Transverse colon (tissue), 4 donors: ENCODE results near the gene GREM2. TPM values are rescaled to one million over a fixed set of nuclear protein-coding genes. Genes with fewer than 3 reads are reported as not detected.

Experiments
- DNase-seq: peaks from one replicate; pipeline ENCODE4 v3.0.0-alpha.2; 2019
- H3K27ac ChIP-seq, 4 donors: fragments of 200-600 bp; sonication (generic); 2 replicates each; pipeline ENCODE4 v1.5.1; 2016 to 2018; ENCODE audit warnings: inconsistent platforms in 4 of 4
- H3K27me3 ChIP-seq: fragments of 200-600 bp; sonication (generic); 2 replicates; pipeline ENCODE4 v1.5.1; 2017; ENCODE audit warnings: inconsistent platforms
- H3K36me3 ChIP-seq, 4 donors: fragments of 200-600 bp; sonication (generic); 2 replicates each; pipeline ENCODE4 v1.5.1; 2017 to 2019; ENCODE audit warnings: inconsistent platforms in 4 of 4
- H3K4me1 ChIP-seq, 4 donors: fragments of 200-600 bp; sonication (generic); 2 replicates each; pipeline ENCODE4 v1.5.1; 2017 to 2020; ENCODE audit warnings: inconsistent platforms in 4 of 4
- H3K4me3 ChIP-seq, 4 donors: fragments of 200-600 bp; sonication (generic); 1 replicate in 1 of 4; 2 replicates in 3 of 4; pipeline versions ENCODE4 v1.5.1 to v1.6.1; 2017 to 2019; ENCODE audit warnings: inconsistent platforms in 4 of 4
- H3K9me3 ChIP-seq, 2 donors: fragments of 200-600 bp; sonication (generic); 2 replicates each; pipeline ENCODE4 v1.5.1; 2017 to 2019; ENCODE audit warnings: inconsistent platforms in 2 of 2
- CTCF ChIP-seq, 5 experiments: fragments of 200-600 bp in 3 of 5; fragments of 450-650 bp in 2 of 5; sonication (generic) in 3 of 5; IDR thresholded peaks; 1 replicate in 2 of 5; 2 replicates in 3 of 5; pipeline ENCODE4 v1.5.1; 2016 to 2017; ENCODE audit warnings: antibody characterized with exemption in 5 of 5, inconsistent platforms in 3 of 5, mild to moderate bottlenecking in 2 of 5, moderate library complexity in 1 of 5
- EP300 ChIP-seq: sonication (generic); formaldehyde crosslinking; IDR thresholded peaks from one replicate; pipeline ENCODE4 v1.6.1; 2017; ENCODE audit warnings: antibody characterized with exemption, low read depth
- POLR2A ChIP-seq: fragments of 450-650 bp; IDR thresholded peaks from one replicate; pipeline ENCODE4 v1.6.1; 2016; ENCODE audit warnings: antibody characterized with exemption, mild to moderate bottlenecking, moderate library complexity
- POLR2AphosphoS5 ChIP-seq, 3 donors: sonication (generic); formaldehyde crosslinking; IDR thresholded peaks; one replicate each; pipeline ENCODE4 v1.6.1; 2016; ENCODE audit warnings: antibody characterized with exemption in 3 of 3
- WGBS, 2 donors: methylation state at CpG; one replicate each; pipeline ENCODE4 v1.1.5; 2018; ENCODE audit warnings: low coverage in 1 of 2; 5-methylcytosine and 5-hydroxymethylcytosine counted together
- in situ Hi-C, 4 donors: fragments of 200-750 bp; cut with MboI; loops; one replicate each; pipeline versions ENCODE4 v1.15.0 to v1.15.1; 2017; ENCODE audit warnings: low sequenced_read_pairs in 3 of 4, low pct_ligation_motif_present in 1 of 4, low pct_unique_long_range_greater_than_20kb in 1 of 4
- intact Hi-C: fragments of 100-400 bp; cut with DNase I; formaldehyde crosslinking; loops from one replicate; pipeline ENCODE4 v1.15.1; 2023; ENCODE audit warnings: low total_unique reads
- total RNA-seq, 4 donors: library from RNA; depleted of rRNA; stranded (reverse); fragments of >200 nt; gene quantifications; one replicate each; pipeline ENCODE4 v1.1.0, GENCODE V29; 2016

The GREM2 gene
- total RNA-seq, 4 donors from 2014 or later: 2.8 to 13.1 (median 4.9) TPM

GRCh38 chr1:240599830-240600229 lies 12.1 kb downstream of the GREM2 start:
- H3K27ac ChIP-seq: no peak overlapping the region

GRCh38 chr1:240599299-240599698 lies 12.7 kb downstream of the GREM2 start:
- H3K27me3 ChIP-seq: no peaks in the 10 kb centered on the region
- 79 to 82% methylated on average over 3 of the region's 3 CpGs for WGBS, 2 donors
- in situ Hi-C loops: no loop called here
- no peak overlapping the region for H3K4me3 ChIP-seq
- no peak overlapping the region for H3K27ac ChIP-seq
- intact Hi-C loops: no loop called here
- H3K9me3 ChIP-seq: no peaks in the 10 kb centered on the region
- DNase-seq: no peak
- no peaks in the 10 kb centered on the region for H3K36me3 ChIP-seq
- TF ChIP-seq EP300 (no peak), CTCF (IDR thresholded peaks at IDR 0.05) (no peak), POLR2A (no peak), POLR2AphosphoS5 (IDR thresholded peaks at IDR 0.05) (no peak)
- peaks cover 0 to 19% (median 9%) of the 10 kb centered on the region in 4 donors for H3K4me1 ChIP-seq

More at GRCh38 chr1:240599830-240600229, 12.1 kb downstream of the GREM2 start:
- 86 to 89% methylated on average over 3 to 6 of the region's 6 CpGs for WGBS, 2 donors
- TF ChIP-seq EP300 (no peak), POLR2AphosphoS5 (IDR thresholded peaks at IDR 0.05) (no peak), POLR2A (no peak)
- Histone ChIP-seq H3K4me1 (peaks cover 0 to 19% (median 9%) of the 10 kb centered on the region in 4 donors), H3K36me3 (no peaks in the 10 kb centered on the region), H3K27me3 (no peaks in the 10 kb centered on the region), H3K4me3 (no peak overlapping the region), H3K9me3 (no peaks in the 10 kb centered on the region)
- no peak for DNase-seq
- intact Hi-C loops: no loop called here
- in situ Hi-C loops: loop anchor here in 1 of 4 donors (25.0 kb wide), 1 partner anchor 413 kb away; no protein-coding TSS in a partner anchor

GRCh38 chr1:240598216-240599001 lies 13.5 kb downstream of the GREM2 start:
- intact Hi-C loops: no loop called here
- no peak for DNase-seq
- no peak for TF ChIP-seq CTCF (IDR thresholded peaks at IDR 0.05)
- TF ChIP-seq POLR2AphosphoS5 (IDR thresholded peaks at IDR 0.05): no peak
- no peak for TF ChIP-seq EP300
- TF ChIP-seq POLR2A: no peak
- peaks cover 0 to 19% (median 9%) of the 10 kb centered on the region in 4 donors for H3K4me1 ChIP-seq
- peak overlapping the region in 3 of 4 donors; percentile 50 to 78 (median 78) for H3K27ac ChIP-seq
- no peaks in the 10 kb centered on the region for H3K27me3 ChIP-seq
- H3K36me3 ChIP-seq: no peaks in the 10 kb centered on the region
- H3K4me3 ChIP-seq: no peak overlapping the region
- no peaks in the 10 kb centered on the region for H3K9me3 ChIP-seq
- WGBS, 2 donors: 60 to 77% methylated on average over 1 to 3 of the region's 3 CpGs
- in situ Hi-C loops: no loop called here

- Histone ChIP-seq H3K27me3 (no peaks in the 10 kb centered on the region), H3K27ac (peak overlapping the region; percentile 50 to 78 (median 74)), H3K9me3 (no peaks in the 10 kb centered on the region), H3K36me3 (no peaks in the 10 kb centered on the region), H3K4me3 (peak overlapping the region in 2 of 4 donors; percentile 10 to 36), H3K4me1 (peaks cover 0 to 19% (median 9%) of the 10 kb centered on the region in 4 donors)
- TF ChIP-seq POLR2AphosphoS5 (IDR thresholded peaks at IDR 0.05) (no peak), EP300 (no peak), POLR2A (no peak), CTCF (IDR thresholded peaks at IDR 0.05) (no peak)
- WGBS, 2 donors: 50 to 62% methylated on average over 12 of the region's 12 CpGs
- in situ Hi-C loops: no loop called here
- DNase-seq: no peak
- intact Hi-C loops: no loop called here
These were observed 14.7 kb downstream of the GREM2 start for GRCh38 chr1:240597153-240597745.
